GM12891 (cell line): ENCODE measurements around the gene CACNB3.

Experiments
- POLR2A ChIP-seq: IDR thresholded peaks from 2 replicates; pipeline ENCODE4 v1.6.1; 2011; ENCODE audit warnings: low read depth, low read length, control low read depth
- POLR2AphosphoS5 ChIP-seq: IDR thresholded peaks from 2 replicates; pipeline ENCODE4 v1.6.1; 2011; ENCODE audit warnings: low read depth, low read length, control low read depth

DNA sequence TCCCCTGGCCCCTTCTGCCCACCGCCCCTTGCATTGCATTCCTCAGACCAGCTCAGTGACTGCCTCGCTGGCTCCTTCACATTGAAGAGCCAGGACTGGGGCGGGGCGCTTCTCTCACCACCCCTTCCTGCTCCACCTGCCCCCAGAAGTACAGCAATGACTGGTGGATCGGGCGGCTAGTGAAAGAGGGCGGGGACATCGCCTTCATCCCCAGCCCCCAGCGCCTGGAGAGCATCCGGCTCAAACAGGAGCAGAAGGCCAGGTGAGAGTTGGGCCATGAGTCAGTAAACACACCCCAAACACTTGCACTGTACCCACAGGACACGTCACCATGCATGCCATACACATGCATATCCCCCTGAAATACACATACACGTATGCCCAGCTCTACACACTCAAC, 5.8 kb downstream of the CACNB3 start:
- TF ChIP-seq POLR2A (no peak), POLR2AphosphoS5 (no peak)
